HEK293 (cell line): ENCODE measurements around the gene ZNF48.

ENCODE experiments used
- CTCF ChIA-PET: fragments of 350-600 bp; formaldehyde crosslinking; extraction: SDS; loops from one replicate; lab custom pipeline; 2021; ENCODE audit warnings: antibody characterized with exemption; lab: Yijun Ruan, JAX
- POLR2A ChIA-PET: fragments of 300-600 bp; formaldehyde crosslinking; extraction: SDS; loops from one replicate; lab custom pipeline; 2020; ENCODE audit warnings: antibody characterized with exemption, inconsistent platforms; lab: Yijun Ruan, JAX
- H3K27ac ChIP-seq: fragments of 200-500 bp; sonication (Bioruptor generic); 2 replicates; pipeline ENCODE4 v1.5.1; 2014; ENCODE audit warnings: low read depth, low read length, control low read depth, inconsistent platforms; ENCODE audit errors: extremely low read depth
- H3K36me3 ChIP-seq, 2 experiments: fragments of 200-500 bp in 1 of 2; sonication (Bioruptor generic) in 1 of 2; 1 replicate in 1 of 2; 2 replicates in 1 of 2; pipeline ENCODE4 v1.5.1; 2014 to 2017; ENCODE audit warnings: inconsistent platforms in 2 of 2, low read length in 2 of 2; ENCODE audit not compliant: control insufficient read depth in 2 of 2, insufficient read depth in 1 of 2
- H3K4me1 ChIP-seq: fragments of 200-500 bp; sonication (Bioruptor generic); 2 replicates; pipeline ENCODE4 v1.5.1; 2014; ENCODE audit warnings: mild to moderate bottlenecking, low read length, inconsistent platforms; ENCODE audit not compliant: control insufficient read depth, insufficient read depth
- H3K4me3 ChIP-seq: 2 replicates; pipeline ENCODE4 v1.5.1; 2011; ENCODE audit warnings: low read depth, mild to moderate bottlenecking, control low read depth, low read length, moderate library complexity
- H3K9me3 ChIP-seq: fragments of 200-500 bp; sonication (Bioruptor generic); 2 replicates; pipeline ENCODE4 v1.5.1; 2014; ENCODE audit warnings: low read depth, low read length, inconsistent platforms; ENCODE audit not compliant: control insufficient read depth, insufficient read depth
- HOXD13 ChIP-seq: sonication (generic); formaldehyde crosslinking; IDR thresholded peaks from 2 replicates; pipeline ENCODE4 v1.8.0; 2022; ENCODE audit warnings: missing genetic modification reagents, borderline replicate concordance
- KLF9 ChIP-seq: fragments of 450-650 bp; formaldehyde crosslinking; IDR thresholded peaks from 2 replicates; pipeline ENCODE4 v1.5.1; 2016; ENCODE audit warnings: missing biosample characterization, missing genetic modification characterization, low read depth
- OSR2 ChIP-seq: fragments of 450-650 bp; formaldehyde crosslinking; IDR thresholded peaks from 2 replicates; pipeline ENCODE4 v1.5.1; 2016; ENCODE audit warnings: missing biosample characterization, missing genetic modification characterization
- RBAK ChIP-seq: fragments of 450-650 bp; formaldehyde crosslinking; IDR thresholded peaks from 2 replicates; pipeline ENCODE4 v1.5.1; 2016; ENCODE audit warnings: missing biosample characterization, missing genetic modification characterization
- WT1 ChIP-seq: fragments of 450-650 bp; formaldehyde crosslinking; IDR thresholded peaks from 2 replicates; pipeline ENCODE4 v1.5.1; 2016; ENCODE audit warnings: missing biosample characterization, missing genetic modification characterization
- ZBTB21 ChIP-seq: fragments of 450-650 bp; formaldehyde crosslinking; IDR thresholded peaks from 2 replicates; pipeline ENCODE4 v1.5.1; 2017; ENCODE audit warnings: missing biosample characterization, missing genetic modification characterization
- ZNF274 ChIP-seq, 2 experiments: fragments of 200-500 bp in 1 of 2; fragments of 450-650 bp in 1 of 2; sonication (Bioruptor generic) in 1 of 2; formaldehyde crosslinking in 1 of 2; IDR thresholded peaks; 2 replicates each; pipeline versions ENCODE4 v1.5.1 to v1.6.1; 2014 to 2016; ENCODE audit warnings: borderline replicate concordance in 1 of 2, inconsistent platforms in 1 of 2, low read length in 1 of 2, missing biosample characterization in 1 of 2, missing genetic modification characterization in 1 of 2
- ZNF350 ChIP-seq: fragments of 450-650 bp; formaldehyde crosslinking; IDR thresholded peaks from 2 replicates; pipeline ENCODE4 v1.5.0; 2017; ENCODE audit warnings: missing biosample characterization, mild to moderate bottlenecking, missing genetic modification characterization
- ZNF404 ChIP-seq: fragments of 450-650 bp; formaldehyde crosslinking; IDR thresholded peaks from 2 replicates; pipeline ENCODE4 v1.5.1; 2017; ENCODE audit warnings: missing biosample characterization, missing genetic modification characterization
- ZNF48 ChIP-seq: fragments of 450-650 bp; formaldehyde crosslinking; IDR thresholded peaks from 2 replicates; pipeline ENCODE4 v1.5.1; 2016; ENCODE audit warnings: missing biosample characterization, missing genetic modification characterization
- ZNF639 ChIP-seq: fragments of 450-650 bp; formaldehyde crosslinking; IDR thresholded peaks from 2 replicates; pipeline ENCODE4 v1.5.1; 2016; ENCODE audit warnings: missing biosample characterization, missing genetic modification characterization
- TF ChIP-seq, protein P1 (sequence below): fragments of 450-650 bp; formaldehyde crosslinking; IDR thresholded peaks from 2 replicates; pipeline ENCODE4 v1.5.1; 2016; ENCODE audit warnings: missing biosample characterization, missing genetic modification characterization, low read depth
- TF ChIP-seq, protein P2 (sequence below): fragments of 450-650 bp; formaldehyde crosslinking; IDR thresholded peaks from 2 replicates; pipeline ENCODE4 v1.5.1; 2016; ENCODE audit warnings: missing biosample characterization, missing genetic modification characterization
- TF ChIP-seq, protein P3 (sequence below): fragments of 450-650 bp; formaldehyde crosslinking; optimal IDR thresholded peaks from 2 replicates; pipeline ENCODE3; 2016; ENCODE audit warnings: missing biosample characterization, mild to moderate bottlenecking, missing genetic modification characterization
- TF ChIP-seq, protein P4 (sequence below): fragments of 450-650 bp; formaldehyde crosslinking; IDR thresholded peaks from 2 replicates; pipeline ENCODE4 v1.5.1; 2016; ENCODE audit warnings: missing biosample characterization, missing genetic modification characterization
- TF ChIP-seq, protein P5 (sequence below): fragments of 450-650 bp; formaldehyde crosslinking; IDR thresholded peaks from 2 replicates; pipeline ENCODE4 v1.5.1; 2016; ENCODE audit warnings: missing biosample characterization, missing genetic modification characterization, low read depth

ZNF48 gene

GRCh38 chr16:30434852-30435251 lies 39.6 kb downstream of the ZNF48 start:
- Histone ChIP-seq H3K36me3 (no peaks in the 10 kb centered on the region), H3K4me1 (no peaks in the 10 kb centered on the region), H3K9me3 (no peaks in the 10 kb centered on the region), H3K27ac (no peak overlapping the region), H3K4me3 (no peak overlapping the region)
- TF ChIP-seq KLF9 (no peak), OSR2 (tag by site-specific recombination) (no peak), WT1 (no peak), ZNF350 (tag by site-specific recombination) (no peak), ZNF404 (tag by site-specific recombination) (no peak), ZBTB21 (tag by site-specific recombination) (no peak)
- TF ChIP-seq, protein P1, sequence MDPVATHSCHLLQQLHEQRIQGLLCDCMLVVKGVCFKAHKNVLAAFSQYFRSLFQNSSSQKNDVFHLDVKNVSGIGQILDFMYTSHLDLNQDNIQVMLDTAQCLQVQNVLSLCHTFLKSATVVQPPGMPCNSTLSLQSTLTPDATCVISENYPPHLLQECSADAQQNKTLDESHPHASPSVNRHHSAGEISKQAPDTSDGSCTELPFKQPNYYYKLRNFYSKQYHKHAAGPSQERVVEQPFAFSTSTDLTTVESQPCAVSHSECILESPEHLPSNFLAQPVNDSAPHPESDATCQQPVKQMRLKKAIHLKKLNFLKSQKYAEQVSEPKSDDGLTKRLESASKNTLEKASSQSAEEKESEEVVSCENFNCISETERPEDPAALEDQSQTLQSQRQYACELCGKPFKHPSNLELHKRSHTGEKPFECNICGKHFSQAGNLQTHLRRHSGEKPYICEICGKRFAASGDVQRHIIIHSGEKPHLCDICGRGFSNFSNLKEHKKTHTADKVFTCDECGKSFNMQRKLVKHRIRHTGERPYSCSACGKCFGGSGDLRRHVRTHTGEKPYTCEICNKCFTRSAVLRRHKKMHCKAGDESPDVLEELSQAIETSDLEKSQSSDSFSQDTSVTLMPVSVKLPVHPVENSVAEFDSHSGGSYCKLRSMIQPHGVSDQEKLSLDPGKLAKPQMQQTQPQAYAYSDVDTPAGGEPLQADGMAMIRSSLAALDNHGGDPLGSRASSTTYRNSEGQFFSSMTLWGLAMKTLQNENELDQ (tag by site-specific recombination): no peak
- TF ChIP-seq, protein P2, sequence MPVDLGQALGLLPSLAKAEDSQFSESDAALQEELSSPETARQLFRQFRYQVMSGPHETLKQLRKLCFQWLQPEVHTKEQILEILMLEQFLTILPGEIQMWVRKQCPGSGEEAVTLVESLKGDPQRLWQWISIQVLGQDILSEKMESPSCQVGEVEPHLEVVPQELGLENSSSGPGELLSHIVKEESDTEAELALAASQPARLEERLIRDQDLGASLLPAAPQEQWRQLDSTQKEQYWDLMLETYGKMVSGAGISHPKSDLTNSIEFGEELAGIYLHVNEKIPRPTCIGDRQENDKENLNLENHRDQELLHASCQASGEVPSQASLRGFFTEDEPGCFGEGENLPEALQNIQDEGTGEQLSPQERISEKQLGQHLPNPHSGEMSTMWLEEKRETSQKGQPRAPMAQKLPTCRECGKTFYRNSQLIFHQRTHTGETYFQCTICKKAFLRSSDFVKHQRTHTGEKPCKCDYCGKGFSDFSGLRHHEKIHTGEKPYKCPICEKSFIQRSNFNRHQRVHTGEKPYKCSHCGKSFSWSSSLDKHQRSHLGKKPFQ: no peak
- TF ChIP-seq, protein P3, sequence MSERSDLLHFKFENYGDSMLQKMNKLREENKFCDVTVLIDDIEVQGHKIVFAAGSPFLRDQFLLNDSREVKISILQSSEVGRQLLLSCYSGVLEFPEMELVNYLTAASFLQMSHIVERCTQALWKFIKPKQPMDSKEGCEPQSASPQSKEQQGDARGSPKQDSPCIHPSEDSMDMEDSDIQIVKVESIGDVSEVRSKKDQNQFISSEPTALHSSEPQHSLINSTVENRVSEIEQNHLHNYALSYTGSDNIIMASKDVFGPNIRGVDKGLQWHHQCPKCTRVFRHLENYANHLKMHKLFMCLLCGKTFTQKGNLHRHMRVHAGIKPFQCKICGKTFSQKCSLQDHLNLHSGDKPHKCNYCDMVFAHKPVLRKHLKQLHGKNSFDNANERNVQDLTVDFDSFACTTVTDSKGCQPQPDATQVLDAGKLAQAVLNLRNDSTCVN: no peak
- ChIA-PET CTCF (interaction anchor here (1.0 to 1.2 kb wide), 2 partner anchors 15 to 166 kb away, joined by 3 to 4 read pairs; no protein-coding TSS in a partner anchor), POLR2A (interaction anchor here (0.6 to 1.1 kb wide), 2 partner anchors 176 to 195 kb away, joined by 4 read pairs; partner anchors contain the start of gene ZNF689)

DNA sequence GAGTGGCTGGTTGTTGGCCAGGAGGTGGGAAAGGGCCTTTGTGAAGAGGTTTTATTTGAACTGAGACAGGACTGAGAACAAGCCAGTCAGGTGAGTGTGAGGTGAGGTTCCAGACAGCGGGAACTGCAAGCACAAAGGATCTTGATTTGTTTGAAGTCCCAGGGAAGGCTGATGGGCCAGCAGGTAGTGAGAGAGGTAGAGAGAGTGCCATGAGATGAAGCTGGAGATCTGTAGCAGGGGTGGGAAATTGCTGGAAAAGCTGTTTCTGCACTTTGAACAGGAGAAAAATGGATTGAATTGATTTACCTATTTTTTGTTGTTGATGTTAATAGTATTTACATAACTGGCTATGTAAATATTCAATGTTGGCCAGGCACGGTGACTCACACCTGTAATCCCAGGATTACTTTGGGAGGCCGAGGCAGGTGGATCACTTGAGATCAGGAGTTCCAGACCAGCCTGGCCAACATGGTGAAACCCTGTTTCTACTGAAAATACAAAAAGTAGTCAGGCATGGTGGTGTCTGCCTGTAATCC lies 42.4 kb downstream of the ZNF48 start:
- POLR2A ChIA-PET: interaction anchor here (0.6 kb wide), 1 partner anchor 197 kb away, joined by 3 read pairs; no protein-coding TSS in a partner anchor
- Histone ChIP-seq H3K36me3 (no peaks in the 10 kb centered on the region; a peak in 1 of 3 replicates), H3K9me3 (no peaks in the 10 kb centered on the region), H3K27ac (no peak overlapping the region), H3K4me1 (no peaks in the 10 kb centered on the region), H3K4me3 (no peak overlapping the region)
- CTCF ChIA-PET: interaction anchor here (0.6 to 2.1 kb wide), 5 partner anchors 9 to 923 kb away, joined by 3 to 10 read pairs (median 3); no protein-coding TSS in a partner anchor
- no peak for TF ChIP-seq HOXD13
- TF ChIP-seq, protein P4, sequence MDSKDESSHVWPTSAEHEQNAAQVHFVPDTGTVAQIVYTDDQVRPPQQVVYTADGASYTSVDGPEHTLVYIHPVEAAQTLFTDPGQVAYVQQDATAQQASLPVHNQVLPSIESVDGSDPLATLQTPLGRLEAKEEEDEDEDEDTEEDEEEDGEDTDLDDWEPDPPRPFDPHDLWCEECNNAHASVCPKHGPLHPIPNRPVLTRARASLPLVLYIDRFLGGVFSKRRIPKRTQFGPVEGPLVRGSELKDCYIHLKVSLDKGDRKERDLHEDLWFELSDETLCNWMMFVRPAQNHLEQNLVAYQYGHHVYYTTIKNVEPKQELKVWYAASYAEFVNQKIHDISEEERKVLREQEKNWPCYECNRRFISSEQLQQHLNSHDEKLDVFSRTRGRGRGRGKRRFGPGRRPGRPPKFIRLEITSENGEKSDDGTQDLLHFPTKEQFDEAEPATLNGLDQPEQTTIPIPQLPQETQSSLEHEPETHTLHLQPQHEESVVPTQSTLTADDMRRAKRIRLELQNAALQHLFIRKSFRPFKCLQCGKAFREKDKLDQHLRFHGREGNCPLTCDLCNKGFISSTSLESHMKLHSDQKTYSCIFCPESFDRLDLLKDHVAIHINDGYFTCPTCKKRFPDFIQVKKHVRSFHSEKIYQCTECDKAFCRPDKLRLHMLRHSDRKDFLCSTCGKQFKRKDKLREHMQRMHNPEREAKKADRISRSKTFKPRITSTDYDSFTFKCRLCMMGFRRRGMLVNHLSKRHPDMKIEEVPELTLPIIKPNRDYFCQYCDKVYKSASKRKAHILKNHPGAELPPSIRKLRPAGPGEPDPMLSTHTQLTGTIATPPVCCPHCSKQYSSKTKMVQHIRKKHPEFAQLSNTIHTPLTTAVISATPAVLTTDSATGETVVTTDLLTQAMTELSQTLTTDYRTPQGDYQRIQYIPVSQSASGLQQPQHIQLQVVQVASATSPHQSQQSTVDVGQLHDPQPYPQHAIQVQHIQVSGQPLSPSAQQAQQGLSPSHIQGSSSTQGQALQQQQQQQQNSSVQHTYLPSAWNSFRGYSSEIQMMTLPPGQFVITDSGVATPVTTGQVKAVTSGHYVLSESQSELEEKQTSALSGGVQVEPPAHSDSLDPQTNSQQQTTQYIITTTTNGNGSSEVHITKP (tag by site-specific recombination): no peak
- no peak for TF ChIP-seq RBAK (tag by site-specific recombination)
- TF ChIP-seq ZNF639 (tag by site-specific recombination): no peak
- TF ChIP-seq, protein P5, sequence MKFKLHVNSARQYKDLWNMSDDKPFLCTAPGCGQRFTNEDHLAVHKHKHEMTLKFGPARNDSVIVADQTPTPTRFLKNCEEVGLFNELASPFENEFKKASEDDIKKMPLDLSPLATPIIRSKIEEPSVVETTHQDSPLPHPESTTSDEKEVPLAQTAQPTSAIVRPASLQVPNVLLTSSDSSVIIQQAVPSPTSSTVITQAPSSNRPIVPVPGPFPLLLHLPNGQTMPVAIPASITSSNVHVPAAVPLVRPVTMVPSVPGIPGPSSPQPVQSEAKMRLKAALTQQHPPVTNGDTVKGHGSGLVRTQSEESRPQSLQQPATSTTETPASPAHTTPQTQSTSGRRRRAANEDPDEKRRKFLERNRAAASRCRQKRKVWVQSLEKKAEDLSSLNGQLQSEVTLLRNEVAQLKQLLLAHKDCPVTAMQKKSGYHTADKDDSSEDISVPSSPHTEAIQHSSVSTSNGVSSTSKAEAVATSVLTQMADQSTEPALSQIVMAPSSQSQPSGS (tag by site-specific recombination): no peak
- no peak for TF ChIP-seq ZNF48
- TF ChIP-seq ZNF274 (IDR thresholded peaks at IDR 0.05; ENCODE audit: low read length): no peak
- TF ChIP-seq ZNF274 (tag by site-specific recombination; IDR thresholded peaks at IDR 0.05; ENCODE audit: borderline replicate concordance): no peak
- TF ChIP-seq, protein P1 (tag by site-specific recombination): no peak
- TF ChIP-seq, protein P2: no peak
